GM12878 (cell line): ENCODE results near the gene FBXO33. TPM values are rescaled to one million over a fixed set of nuclear protein-coding genes. Genes with fewer than 3 reads are reported as not detected.

Source experiments
- ATAC-seq: fragments of 200-7000 bp; cut with Tn5 transposase; 3 replicates; pipeline ENCODE4 v1.9.1; 2020; ENCODE audit warnings: mild to moderate bottlenecking, moderate library complexity
- BruUV-seq: library from RNA; stranded (reverse); fragments of 400-500 nt; replicated peaks from 2 replicates; lab custom pipeline; 2021; lab: Mats Ljungman, UMichigan
- CTCF ChIA-PET: fragments of 300-600 bp; sonication (Branson Sonifier 250); formaldehyde crosslinking; extraction: SDS; loops from one replicate; lab custom pipeline; 2021; ENCODE audit warnings: inconsistent platforms; lab: Yijun Ruan, JAX
- POLR2A ChIA-PET: fragments of 350-600 bp; formaldehyde crosslinking; extraction: SDS; loops from one replicate; lab custom pipeline; 2021; ENCODE audit warnings: inconsistent platforms; lab: Charles Lee
- RAD21 ChIA-PET: fragments of 300-600 bp; sonication (Branson Sonifier 250); formaldehyde crosslinking; loops from one replicate; lab custom pipeline; 2023; ENCODE audit warnings: antibody characterized with exemption; ENCODE audit not compliant: unreplicated experiment; lab: Charles Lee
- SMC1A ChIA-PET: fragments of 300-600 bp; sonication (Branson Sonifier 250); formaldehyde crosslinking; loops from one replicate; lab custom pipeline; 2023; ENCODE audit not compliant: unreplicated experiment, uncharacterized antibody; lab: Charles Lee
- DNase-seq: peaks from one replicate; pipeline ENCODE4 v3.0.0-alpha.2; 2011; ENCODE audit warnings: low read depth, low spot score
- FAIRE-seq: peaks from 3 replicates; lab custom pipeline; 2011; peaks lifted over from hg19 to GRCh38; lab: Jason Lieb, UNC
- H2AFZ ChIP-seq: 2 replicates; pipeline ENCODE4 v1.6.0; 2011; ENCODE audit warnings: low read depth, low read length, control low read depth; ENCODE audit not compliant: control insufficient read depth
- H3K27ac ChIP-seq: 2 replicates; pipeline ENCODE4 v1.5.1; 2011; ENCODE audit warnings: control low read depth; ENCODE audit not compliant: control insufficient read depth, insufficient read depth
- H3K27me3 ChIP-seq, 2 experiments: replicated peaks in 1 of 2; 2 replicates each; pipeline versions ENCODE4 v1.6.0 to v1.6.1; 2011; ENCODE audit warnings: low read length in 1 of 2; ENCODE audit not compliant: control insufficient read depth in 2 of 2, insufficient read depth in 2 of 2
- H3K36me3 ChIP-seq, 2 experiments: 2 replicates each; pipeline ENCODE4 v1.5.1; 2011; ENCODE audit warnings: low read length in 1 of 2; ENCODE audit not compliant: control insufficient read depth in 2 of 2, insufficient read depth in 2 of 2
- H3K4me1 ChIP-seq: 2 replicates; pipeline ENCODE4 v1.6.1; 2011; ENCODE audit warnings: mild to moderate bottlenecking, low read length, moderate library complexity, mixed read lengths; ENCODE audit not compliant: control insufficient read depth, insufficient read depth
- H3K4me2 ChIP-seq: 2 replicates; pipeline ENCODE4 v1.6.0; 2011; ENCODE audit warnings: control low read depth; ENCODE audit not compliant: control insufficient read depth, insufficient read depth
- H3K4me3 ChIP-seq: fragments of 200-600 bp; sonication (generic); 2 replicates; pipeline ENCODE4 v1.5.1; 2016
- H3K79me2 ChIP-seq: 2 replicates; pipeline ENCODE4 v1.6.0; 2011; ENCODE audit warnings: low read length; ENCODE audit not compliant: control insufficient read depth, insufficient read depth
- H3K9ac ChIP-seq: 2 replicates; pipeline ENCODE4 v1.8.0; 2011; ENCODE audit warnings: low read length, control low read depth, mixed read lengths; ENCODE audit not compliant: control insufficient read depth, insufficient read depth
- H3K9me3 ChIP-seq: replicated peaks from 3 replicates; pipeline ENCODE4 v1.5.1; 2011; ENCODE audit warnings: mild to moderate bottlenecking, low read length; ENCODE audit not compliant: control insufficient read depth, insufficient read depth
- H4K20me1 ChIP-seq: 2 replicates; pipeline ENCODE4 v1.6.0; 2011; ENCODE audit not compliant: control insufficient read depth, insufficient read depth
- CEBPB ChIP-seq, 2 experiments: fragments of 150-350 bp in 1 of 2; IDR thresholded peaks; 2 replicates each; pipeline ENCODE4 v1.6.1; 2012 to 2014; ENCODE audit warnings: low read depth in 2 of 2, low read length in 2 of 2, borderline replicate concordance in 1 of 2, inconsistent platforms in 1 of 2
- ESRRA ChIP-seq: IDR thresholded peaks from 2 replicates; pipeline ENCODE4 v1.6.1; 2012; ENCODE audit warnings: mild to moderate bottlenecking, low read length, improper control_type of control experiment
- MYC ChIP-seq: IDR thresholded peaks from 2 replicates; pipeline ENCODE4 v1.6.1; 2011; ENCODE audit warnings: mild to moderate bottlenecking, low read length, moderate library complexity, inconsistent platforms; ENCODE audit not compliant: insufficient read depth, insufficient replicate concordance, insufficient read length, severe bottlenecking
- NFXL1 ChIP-seq: fragments of 450-650 bp; IDR thresholded peaks from 2 replicates; pipeline ENCODE4 v1.6.1; 2017; ENCODE audit warnings: antibody characterized with exemption, mild to moderate bottlenecking, borderline replicate concordance
- NR2C1 ChIP-seq: fragments of 450-650 bp; IDR thresholded peaks from 2 replicates; pipeline ENCODE4 v1.6.1; 2017; ENCODE audit warnings: antibody characterized with exemption, mild to moderate bottlenecking, moderate library complexity
- PBX3 ChIP-seq: IDR thresholded peaks from 2 replicates; pipeline ENCODE4 v1.6.1; 2011; ENCODE audit warnings: mild to moderate bottlenecking, low read depth, low read length, moderate library complexity; ENCODE audit not compliant: insufficient replicate concordance
- RFX5 ChIP-seq: IDR thresholded peaks from 2 replicates; pipeline ENCODE4 v1.6.1; 2011; ENCODE audit warnings: low read depth, low read length, improper control_type of control experiment
- ZBTB11 ChIP-seq: fragments of 450-650 bp; formaldehyde crosslinking; IDR thresholded peaks from 2 replicates; pipeline ENCODE4 v1.5.0; 2022; ENCODE audit warnings: mild to moderate bottlenecking, missing genetic modification characterization
- ZNF384 ChIP-seq: IDR thresholded peaks from 2 replicates; pipeline ENCODE4 v1.6.1; 2012; ENCODE audit warnings: low read depth, mild to moderate bottlenecking, low read length, improper control_type of control experiment, borderline replicate concordance
- ZZZ3 ChIP-seq: IDR thresholded peaks from 2 replicates; pipeline ENCODE4 v1.6.1; 2011; ENCODE audit warnings: low read depth; ENCODE audit not compliant: control insufficient read depth, insufficient read length
- WGBS: methylation state at CpG from one replicate; pipeline ENCODE4 v1.1.6; 2016; ENCODE audit warnings: low lambda C conversion rate; ENCODE audit not compliant: insufficient replicate concordance, insufficient coverage; ENCODE audit errors: missing lambda C conversion rate; 5-methylcytosine and 5-hydroxymethylcytosine counted together
- in situ Hi-C: fragments of 300-500 bp; cut with MboI; formaldehyde crosslinking; loops from 9 replicates; pipeline ENCODE4 v1.14.3; 2018; ENCODE audit warnings: mixed read lengths
- intact Hi-C: fragments of 100-400 bp; cut with micrococcal nuclease; formaldehyde crosslinking; loops from one replicate; pipeline ENCODE4 v1.14.2; 2022; ENCODE audit not compliant: unreplicated experiment
- polyA plus RNA-seq, 11 experiments: library from polyadenylated mRNA; depleted of rRNA in 4 of 11; unstranded in 6 of 11; stranded (reverse) in 5 of 11; fragments of >200 nt; fragmentation: Nextera tagmentation in 4 of 11; fragmentation: Illumina TruSeq in 1 of 11; extraction: Ambion mirVana in 4 of 11; extraction: Trizol in 1 of 11; gene quantifications; 1 replicate in 1 of 11; 2 replicates in 10 of 11; pipeline versions ENCODE4 v1.2.1 to v1.2.3, GENCODE V29; 2011 to 2016; ENCODE audit warnings: inconsistent platforms in 2 of 11, missing spikeins in 2 of 11, low read depth in 1 of 11
- total RNA-seq, 4 experiments: library from RNA; depleted of rRNA in 3 of 4; stranded (reverse); fragments of >200 nt in 3 of 4; fragmentation: Illumina TruSeq in 1 of 4; extraction: Trizol in 1 of 4; gene quantifications; 2 replicates each; pipeline versions ENCODE4 v1.2.1 to v1.2.3, GENCODE V29; 2013 to 2021

FBXO33 gene
- total and polyA plus RNA-seq, 10 of the 15 experiments (the other 5 are each of a cell fraction or from before 2014, with no cell fraction given) = 4.7 to 56.9 (median 19.6) TPM

DNA sequence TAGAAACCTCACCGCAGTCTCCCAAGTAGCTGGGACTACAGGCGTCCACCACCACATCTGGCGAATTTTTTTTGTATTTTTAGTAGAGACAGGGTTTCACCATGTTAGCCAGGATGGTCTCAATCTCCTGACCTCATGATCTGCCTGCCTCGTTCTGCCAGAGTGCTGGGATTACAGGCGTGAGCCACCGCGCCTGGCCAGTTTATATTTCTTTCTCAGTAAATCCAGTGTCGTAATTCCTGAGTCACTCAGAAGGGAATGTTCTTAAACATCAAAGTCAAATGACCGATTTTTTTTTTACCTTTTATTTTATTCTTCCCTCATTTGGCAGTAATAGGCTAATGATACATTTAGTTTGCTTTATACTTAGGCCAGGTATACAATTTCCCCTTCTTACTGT lies 80.5 kb downstream of the FBXO33 start:
- Histone ChIP-seq H4K20me1 (no peaks in the 10 kb centered on the region), H3K27me3 (no peaks in the 10 kb centered on the region), H2AFZ (no peak overlapping the region), H3K4me1 (no peaks in the 10 kb centered on the region), H3K79me2 (no peaks in the 10 kb centered on the region), H3K4me3 (no peak overlapping the region), H3K9ac (no peak overlapping the region), H3K27ac (no peak overlapping the region), H3K4me2 (no peak overlapping the region), H3K9me3 (no peaks in the 10 kb centered on the region; the same call in 1 of the 3 replicates), H3K36me3 (no peaks in the 10 kb centered on the region)
- ChIA-PET POLR2A (no interaction called here), RAD21 (no interaction called here), SMC1A (no interaction called here), CTCF (no interaction called here)
- no peak for ATAC-seq
- in situ Hi-C loops = no loop called here
- no TSS peak for BruUV-seq
- no peak for DNase-seq
- TF ChIP-seq RFX5 (no peak), ZNF384 (no peak), PBX3 (no peak), ZBTB11 (CRISPR knock-in tag) (no peak), CEBPB (IDR thresholded peaks at IDR 0.05; ENCODE audit: borderline replicate concordance in 1 of 2, low read depth in 2 of 2, low read length in 2 of 2) (no peak), ZZZ3 (no peak), ESRRA (no peak), NR2C1 (no peak), MYC (no peak), NFXL1 (no peak)
- 97% methylated on average over 9 of the region's 9 CpGs for WGBS
- no peak for FAIRE-seq
- intact Hi-C loops = no loop called here
